IMR-90 (cell line): ENCODE results near the gene PRICKLE2. TPM values are rescaled to one million over a fixed set of nuclear protein-coding genes. Genes with fewer than 3 reads are reported as not detected.
A peak's percentile ranks its signal among the peaks of the same experiment; 100 is the strongest.

Experiments
- ATAC-seq: fragments of 200-7000 bp; cut with Tn5 transposase; 2 replicates; pipeline ENCODE4 v1.9.1; 2020; ENCODE audit warnings: low read depth, mild to moderate bottlenecking, moderate library complexity
- BruUV-seq: library from RNA; stranded (reverse); fragments of 400-500 nt; replicated peaks from 2 replicates; lab custom pipeline; 2021; lab: Mats Ljungman, UMichigan
- CTCF ChIA-PET: fragments of 300-600 bp; formaldehyde crosslinking; extraction: SDS; loops from one replicate; lab custom pipeline; 2021; ENCODE audit warnings: antibody characterized with exemption; lab: Yijun Ruan, JAX
- POLR2A ChIA-PET: fragments of 300-600 bp; sonication (Branson Sonifier 250); formaldehyde crosslinking; loops from one replicate; lab custom pipeline; 2022; ENCODE audit warnings: antibody characterized with exemption; ENCODE audit not compliant: unreplicated experiment; lab: Charles Lee
- DNase-seq: peaks from one replicate; pipeline ENCODE4 v3.0.0; 2013
- H2AFZ ChIP-seq: replicated peaks from 2 replicates; pipeline ENCODE3; 2013; ENCODE audit warnings: low read length, mild to moderate bottlenecking; ENCODE audit not compliant: poor library complexity
- H2AK5ac ChIP-seq: 2 replicates; pipeline ENCODE4 v1.6.1; 2013; ENCODE audit warnings: low read depth, low read length, inconsistent platforms
- H2AK9ac ChIP-seq: replicated peaks from 2 replicates; pipeline ENCODE3; 2013; ENCODE audit warnings: mild to moderate bottlenecking, low read depth, low read length, moderate library complexity; ENCODE audit not compliant: poor library complexity
- H2BK120ac ChIP-seq: 2 replicates; pipeline ENCODE4 v1.6.1; 2013; ENCODE audit warnings: low read depth, low read length, inconsistent platforms
- H2BK15ac ChIP-seq: 3 replicates; pipeline ENCODE4 v1.6.1; 2013; ENCODE audit warnings: low read depth, low read length, inconsistent platforms
- H2BK20ac ChIP-seq: 2 replicates; pipeline ENCODE4 v1.6.1; 2013; ENCODE audit warnings: low read depth, mild to moderate bottlenecking, inconsistent platforms, low read length, moderate library complexity
- H2BK5ac ChIP-seq: 2 replicates; pipeline ENCODE4 v1.6.1; 2013; ENCODE audit warnings: mild to moderate bottlenecking, low read depth, low read length, inconsistent platforms; ENCODE audit not compliant: poor library complexity, severe bottlenecking
- H3K14ac ChIP-seq: replicated peaks from 2 replicates; pipeline ENCODE4 v1.6.1; 2013; ENCODE audit warnings: low read depth, low read length, inconsistent platforms
- H3K18ac ChIP-seq: 2 replicates; pipeline ENCODE4 v1.6.1; 2013; ENCODE audit warnings: low read depth, low read length, control low read depth
- H3K23ac ChIP-seq: 2 replicates; pipeline ENCODE4 v1.6.1; 2013; ENCODE audit warnings: low read depth, low read length, inconsistent platforms
- H3K27ac ChIP-seq: 2 replicates; pipeline ENCODE4 v1.5.1; 2013; ENCODE audit warnings: mild to moderate bottlenecking, control low read depth, low read length; ENCODE audit not compliant: insufficient read depth
- H3K27me3 ChIP-seq: 2 replicates; pipeline ENCODE4 v1.6.1; 2013; ENCODE audit warnings: low read length; ENCODE audit not compliant: control insufficient read depth, insufficient read depth
- H3K36me3 ChIP-seq: 2 replicates; pipeline ENCODE4 v1.6.1; 2013; ENCODE audit warnings: low read length, mixed read lengths; ENCODE audit not compliant: control insufficient read depth, insufficient read depth
- H3K4ac ChIP-seq: 2 replicates; pipeline ENCODE4 v1.6.1; 2013; ENCODE audit warnings: low read depth, low read length, inconsistent platforms
- H3K4me1 ChIP-seq: 2 replicates; pipeline ENCODE4 v1.6.1; 2013; ENCODE audit warnings: low read length, mixed read lengths; ENCODE audit not compliant: control insufficient read depth, insufficient read depth
- H3K4me2 ChIP-seq: 2 replicates; pipeline ENCODE4 v1.6.1; 2013; ENCODE audit warnings: low read depth, mild to moderate bottlenecking, control low read depth, low read length, moderate library complexity
- H3K4me3 ChIP-seq: 2 replicates; pipeline ENCODE4 v1.5.1; 2013; ENCODE audit warnings: low read depth, mild to moderate bottlenecking, control low read depth, low read length, moderate library complexity; ENCODE audit not compliant: insufficient read depth
- H3K56ac ChIP-seq: 2 replicates; pipeline ENCODE4 v1.6.1; 2013; ENCODE audit warnings: low read length, inconsistent platforms; ENCODE audit not compliant: insufficient read depth; ENCODE audit errors: extremely low read depth
- H3K79me1 ChIP-seq, 2 experiments: 2 replicates each; pipeline ENCODE4 v1.6.1; 2013; ENCODE audit warnings: low read length in 2 of 2, inconsistent platforms in 1 of 2, low read depth in 1 of 2
- H3K9ac ChIP-seq: 2 replicates; pipeline ENCODE4 v1.6.1; 2013; ENCODE audit warnings: low read depth, low read length, control low read depth
- H3K9me1 ChIP-seq: 2 replicates; pipeline ENCODE4 v1.6.1; 2013; ENCODE audit warnings: low read length, inconsistent platforms; ENCODE audit not compliant: insufficient read depth
- H3K9me3 ChIP-seq: 2 replicates; pipeline ENCODE4 v1.6.1; 2013; ENCODE audit warnings: low read length; ENCODE audit not compliant: control insufficient read depth, insufficient read depth
- H4K20me1 ChIP-seq: 2 replicates; pipeline ENCODE4 v1.6.1; 2013; ENCODE audit warnings: low read length, inconsistent platforms; ENCODE audit not compliant: insufficient read depth
- H4K5ac ChIP-seq: 2 replicates; pipeline ENCODE4 v1.6.1; 2013; ENCODE audit warnings: mild to moderate bottlenecking, low read depth, low read length, control low read depth
- H4K8ac ChIP-seq, 2 experiments: 2 replicates each; pipeline ENCODE4 v1.6.1; 2013; ENCODE audit warnings: low read depth in 2 of 2, low read length in 2 of 2, control low read depth in 1 of 2, inconsistent platforms in 1 of 2
- H4K91ac ChIP-seq: 2 replicates; pipeline ENCODE4 v1.6.1; 2013; ENCODE audit warnings: low read depth, low read length, inconsistent platforms; ENCODE audit not compliant: insufficient read depth
- BHLHE40 ChIP-seq: fragments of 150-350 bp; IDR thresholded peaks from 2 replicates; pipeline ENCODE4 v1.6.1; 2016; ENCODE audit warnings: mild to moderate bottlenecking, low read depth, low read length
- CTCF ChIP-seq: conservative IDR thresholded peaks from 2 replicates; pipeline ENCODE4 v1.5.1; 2012; ENCODE audit warnings: mild to moderate bottlenecking, low read depth, low read length, improper control_type of control experiment
- FOS ChIP-seq: fragments of 150-350 bp; IDR thresholded peaks from 2 replicates; pipeline ENCODE4 v1.6.1; 2016; ENCODE audit warnings: low read depth, low read length
- MAFK ChIP-seq: IDR thresholded peaks from 2 replicates; pipeline ENCODE4 v1.6.1; 2012; ENCODE audit warnings: low read depth, low read length, improper control_type of control experiment
- MAZ ChIP-seq: IDR thresholded peaks from 2 replicates; pipeline ENCODE4 v1.6.1; 2012; ENCODE audit warnings: low read depth, mild to moderate bottlenecking, low read length, improper control_type of control experiment, moderate library complexity, borderline replicate concordance
- MXI1 ChIP-seq: IDR thresholded peaks from 2 replicates; pipeline ENCODE4 v1.6.1; 2012; ENCODE audit warnings: low read depth, mild to moderate bottlenecking, low read length, moderate library complexity, borderline replicate concordance
- NFE2L2 ChIP-seq: fragments of 150-350 bp; IDR thresholded peaks from 2 replicates; pipeline ENCODE4 v1.6.1; 2016; ENCODE audit warnings: low read depth, mild to moderate bottlenecking, low read length
- RAD21 ChIP-seq: IDR thresholded peaks from 2 replicates; pipeline ENCODE4 v1.6.1; 2012; ENCODE audit warnings: low read length, improper control_type of control experiment
- RFX5 ChIP-seq: IDR thresholded peaks from 2 replicates; pipeline ENCODE4 v1.8.0; 2012; ENCODE audit warnings: low read depth, mild to moderate bottlenecking, low read length, moderate library complexity
- SMC3 ChIP-seq: fragments of 150-350 bp; IDR thresholded peaks from 2 replicates; pipeline ENCODE4 v1.6.1; 2016; ENCODE audit warnings: low read depth, mild to moderate bottlenecking, antibody characterized with exemption, low read length, moderate library complexity
- WGBS, 2 experiments: methylation state at CpG; one replicate each; pipeline versions ENCODE4 v1.1.5 to v1.1.7; 2013; ENCODE audit warnings: missing lambda C conversion rate in 2 of 2; ENCODE audit not compliant: insufficient read length in 1 of 2; ENCODE audit errors: extremely low coverage in 2 of 2; 5-methylcytosine and 5-hydroxymethylcytosine counted together
- dilution Hi-C: fragments of 300-500 bp; cut with HindIII; formaldehyde crosslinking; loops from one replicate; pipeline ENCODE4 v1.14.3; 2018; ENCODE audit warnings: low sequenced_read_pairs; ENCODE audit not compliant: unreplicated experiment
- in situ Hi-C: fragments of 300-500 bp; cut with MboI; formaldehyde crosslinking; loops from 3 replicates; pipeline ENCODE4 v1.14.3; 2019; ENCODE audit warnings: low sequenced_read_pairs, inconsistent platforms, mixed read lengths
- intact Hi-C: fragments of 100-400 bp; cut with micrococcal nuclease; formaldehyde crosslinking; loops from 2 replicates; pipeline ENCODE4 v1.10.0; 2022
- polyA plus RNA-seq, 3 experiments: library from polyadenylated mRNA; depleted of rRNA; stranded (reverse); fragments of >200 nt; gene quantifications; 2 replicates each; pipeline ENCODE4 v1.2.3, GENCODE V29; 2012; ENCODE audit warnings: low replicate concordance in 1 of 3
- total RNA-seq: library from RNA; depleted of rRNA; stranded (reverse); fragments of >200 nt; gene quantifications from 2 replicates; pipeline ENCODE4 v1.2.3, GENCODE V29; 2012
- TF ChIP-seq, protein P1 (sequence below): fragments of 150-350 bp; IDR thresholded peaks from 2 replicates; pipeline ENCODE4 v1.6.1; 2016; ENCODE audit warnings: low read depth, mild to moderate bottlenecking, low read length, moderate library complexity, borderline replicate concordance

Gene PRICKLE2
- total and polyA plus RNA-seq, 2 of the 4 experiments (the other 2 are of a cell fraction): 4.1 to 14.2 TPM

DNA sequence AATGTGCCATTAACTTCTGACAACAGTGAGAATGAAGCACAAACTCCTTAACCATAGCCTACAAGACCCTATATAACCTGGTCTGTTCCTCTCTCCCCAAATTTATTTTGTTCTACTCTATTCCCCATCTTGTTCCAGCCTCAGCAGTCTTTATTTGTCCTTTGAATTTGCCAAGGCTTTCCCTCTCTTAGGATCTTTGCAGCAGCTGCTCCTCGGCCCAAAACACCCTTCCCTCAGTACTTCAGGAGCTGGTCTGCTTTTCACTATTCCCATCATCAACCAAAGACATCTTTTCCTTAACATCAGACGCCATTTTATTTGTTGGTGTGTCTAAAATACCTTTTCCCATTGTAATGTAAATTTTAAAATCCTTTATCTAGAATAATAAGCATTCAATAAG is 10.2 kb downstream of the PRICKLE2 start:
- TF ChIP-seq SMC3: no peak
- no peak for TF ChIP-seq MAZ
- TF ChIP-seq FOS: no peak
- TF ChIP-seq BHLHE40: no peak
- no peak for TF ChIP-seq RFX5
- TF ChIP-seq CTCF: no peak
- TF ChIP-seq RAD21: no peak
- TF ChIP-seq MXI1: no peak
- TF ChIP-seq, protein P1, sequence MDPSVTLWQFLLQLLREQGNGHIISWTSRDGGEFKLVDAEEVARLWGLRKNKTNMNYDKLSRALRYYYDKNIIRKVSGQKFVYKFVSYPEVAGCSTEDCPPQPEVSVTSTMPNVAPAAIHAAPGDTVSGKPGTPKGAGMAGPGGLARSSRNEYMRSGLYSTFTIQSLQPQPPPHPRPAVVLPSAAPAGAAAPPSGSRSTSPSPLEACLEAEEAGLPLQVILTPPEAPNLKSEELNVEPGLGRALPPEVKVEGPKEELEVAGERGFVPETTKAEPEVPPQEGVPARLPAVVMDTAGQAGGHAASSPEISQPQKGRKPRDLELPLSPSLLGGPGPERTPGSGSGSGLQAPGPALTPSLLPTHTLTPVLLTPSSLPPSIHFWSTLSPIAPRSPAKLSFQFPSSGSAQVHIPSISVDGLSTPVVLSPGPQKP: no peak
- no peak for TF ChIP-seq NFE2L2
- no peak for TF ChIP-seq MAFK
- Histone ChIP-seq H4K8ac (peak overlapping the region; percentile 56 to 71; a peak in 3 of 4 replicates), H2AK5ac (0 out of 2 replicates have a peak overlapping the region, but pooled peaks have one; percentile 22), H3K9me3 (no peaks in the 10 kb centered on the region), H3K4me1 (peaks cover 21% of the 10 kb centered on the region), H3K36me3 (0 out of 2 replicates have a peak, but pooled peaks cover 2% of the 10 kb centered on the region), H2BK15ac (peak overlapping the region; percentile 20; the same call in 2 of the 3 replicates), H3K27ac (peak overlapping the region; percentile 32; the same call in 1 of the 2 replicates), H3K18ac (peak overlapping the region; percentile 48; the same call in 1 of the 2 replicates), H4K91ac (0 out of 2 replicates have a peak overlapping the region, but pooled peaks have one; percentile 0), H3K56ac (no peak overlapping the region; the same call in 1 of the 2 replicates), H3K23ac (peak overlapping the region; percentile 65; the same call in 1 of the 2 replicates), H3K4me3 (no peak overlapping the region; the same call in 1 of the 2 replicates), H3K9me1 (peaks cover 28% of the 10 kb centered on the region), H3K9ac (peak overlapping the region; percentile 33; the same call in 1 of the 2 replicates), H2AFZ (no peak overlapping the region), H4K5ac (peak overlapping the region; percentile 32; the same call in 1 of the 2 replicates), H3K27me3 (no peaks in the 10 kb centered on the region), H2BK120ac (peak overlapping the region; percentile 76), H3K4ac (peak overlapping the region; percentile 83), H2BK20ac (peak overlapping the region; percentile 54), H2BK5ac (peak overlapping the region; percentile 75), H2AK9ac (no peak overlapping the region), H3K4me2 (peak overlapping the region; percentile 52), H4K20me1 (peaks cover 38% of the 10 kb centered on the region), H3K14ac (peak overlapping the region; percentile 61), H3K79me1 (peaks cover 44 to 86% of the 10 kb centered on the region in 2 experiments)
- no CpG with 5 or more reads among the region's 2 CpGs for WGBS, 2 experiments
- POLR2A ChIA-PET: no interaction called here
- BruUV-seq: no TSS peak
- intact Hi-C loops: no loop called here
- DNase-seq (no peak), ATAC-seq (no peak)
- dilution Hi-C loops: no loop called here
- in situ Hi-C loops: loop anchor here (25.0 kb wide), 1 partner anchor 178 kb away; no protein-coding TSS in a partner anchor
- CTCF ChIA-PET: interaction anchor here (0.6 to 1.2 kb wide), 3 partner anchors 10 to 141 kb away, joined by 3 to 8 read pairs (median 4); partner anchors contain the start of gene PRICKLE2
